Testis (tissue), 3 donors: ENCODE measurements around the gene MTMR3. TPM values are rescaled to one million over a fixed set of nuclear protein-coding genes. Genes with fewer than 3 reads are reported as not detected.

Source experiments
- DNase-seq: peaks from one replicate; pipeline ENCODE4 v3.0.0-alpha.2; 2019
- H3K27ac ChIP-seq, 2 donors: fragments of 200-600 bp; sonication (generic); one replicate each; pipeline ENCODE4 v1.5.1; 2019
- H3K27me3 ChIP-seq: fragments of 200-600 bp; sonication (generic); one replicate; pipeline ENCODE4 v1.5.1; 2019
- H3K36me3 ChIP-seq: fragments of 200-600 bp; sonication (generic); one replicate; pipeline ENCODE4 v1.5.1; 2017; ENCODE audit warnings: low read depth; ENCODE audit errors: missing control alignments
- H3K4me1 ChIP-seq: fragments of 200-600 bp; sonication (generic); one replicate; pipeline ENCODE4 v1.5.1; 2019
- H3K4me3 ChIP-seq, 2 donors: fragments of 200-600 bp; sonication (generic); one replicate each; pipeline ENCODE4 v1.5.1; 2017 to 2019
- H3K9me3 ChIP-seq: fragments of 200-600 bp; sonication (generic); one replicate; pipeline ENCODE4 v1.5.1; 2017
- CTCF ChIP-seq, 3 experiments: fragments of 450-650 bp in 2 of 3; fragments of 200-600 bp in 1 of 3; sonication (generic) in 1 of 3; IDR thresholded peaks; one replicate each; pipeline ENCODE4 v1.5.1; 2016 to 2019; ENCODE audit warnings: antibody characterized with exemption in 3 of 3, mild to moderate bottlenecking in 2 of 3, moderate library complexity in 1 of 3
- POLR2A ChIP-seq: fragments of 450-650 bp; IDR thresholded peaks from one replicate; pipeline ENCODE4 v1.6.1; 2017; ENCODE audit warnings: antibody characterized with exemption, mild to moderate bottlenecking, moderate library complexity
- WGBS, 2 donors: methylation state at CpG; one replicate each; pipeline ENCODE4 v1.1.5; 2018; 5-methylcytosine and 5-hydroxymethylcytosine counted together
- intact Hi-C: fragments of 100-400 bp; cut with DNase I; formaldehyde crosslinking; loops from one replicate; pipeline ENCODE4 v1.15.1; 2023; ENCODE audit warnings: low total_unique reads
- polyA plus RNA-seq: library from polyadenylated mRNA; stranded (reverse); fragments of 350-450 nt; fragmentation: Illumina TruSeq; extraction: RNeasy Lipid Tissue Mini Kit (QIAGEN cat#74804); gene quantifications from one replicate; pipeline ENCODE4 v1.2.3, GENCODE V29; 2014; ENCODE audit warnings: low read depth, low replicate concordance; ENCODE audit not compliant: insufficient read depth
- total RNA-seq, 2 donors: library from RNA; depleted of rRNA; stranded (reverse); fragments of >200 nt; gene quantifications; one replicate each; pipeline ENCODE4 v1.2.3, GENCODE V29; 2016

MTMR3 gene
- total and polyA plus RNA-seq, 3 donors from 2014 or later = 75.2 to 137 (median 130) TPM

- H3K27me3 ChIP-seq = no peaks in the 10 kb centered on the region
- H3K4me1 ChIP-seq = peaks cover under 1% of the 10 kb centered on the region
- no peaks in the 10 kb centered on the region for H3K36me3 ChIP-seq
- DNase-seq = no peak
- intact Hi-C loops = no loop called here
- no peak for TF ChIP-seq POLR2A
- TF ChIP-seq CTCF (IDR thresholded peaks at IDR 0.05) = no peak
- no peak overlapping the region for H3K27ac ChIP-seq
- WGBS, 2 donors = 67 to 74% methylated on average over 2 of the region's 2 CpGs
- H3K9me3 ChIP-seq = no peaks in the 10 kb centered on the region
- no peak overlapping the region for H3K4me3 ChIP-seq
Observed at GRCh38 chr22:29842172-29842571, 40.8 kb upstream of the MTMR3 start.

GRCh38 chr22:29842740-29843139 lies 40.2 kb upstream of the MTMR3 start:
- intact Hi-C loops = no loop called here
- H3K4me3 ChIP-seq = no peak overlapping the region
- no peaks in the 10 kb centered on the region for H3K27me3 ChIP-seq
- DNase-seq = no peak
- H3K4me1 ChIP-seq = no peaks in the 10 kb centered on the region
- no peak overlapping the region for H3K27ac ChIP-seq
- H3K9me3 ChIP-seq = no peaks in the 10 kb centered on the region
- TF ChIP-seq CTCF (IDR thresholded peaks at IDR 0.05) (no peak), POLR2A (no peak)
- 76 to 81% methylated on average over 2 of the region's 2 CpGs for WGBS, 2 donors
- H3K36me3 ChIP-seq = no peaks in the 10 kb centered on the region

- no peaks in the 10 kb centered on the region for H3K27me3 ChIP-seq
- no peak overlapping the region for H3K27ac ChIP-seq
- no peaks in the 10 kb centered on the region for H3K9me3 ChIP-seq
- WGBS, 2 donors = 94 to 100% methylated on average over 2 of the region's 2 CpGs
- intact Hi-C loops = no loop called here
- DNase-seq = no peak
- no peaks in the 10 kb centered on the region for H3K4me1 ChIP-seq
- no peak for TF ChIP-seq CTCF (IDR thresholded peaks at IDR 0.05)
- no peak for TF ChIP-seq POLR2A
- no peak overlapping the region for H3K4me3 ChIP-seq
- H3K36me3 ChIP-seq = no peaks in the 10 kb centered on the region
Observed at GRCh38 chr22:29846290-29846689, 36.7 kb upstream of the MTMR3 start.

GRCh38 chr22:29848111-29848510 lies 34.9 kb upstream of the MTMR3 start:
- Histone ChIP-seq H3K36me3 (no peaks in the 10 kb centered on the region), H3K4me1 (no peaks in the 10 kb centered on the region), H3K27ac (no peak overlapping the region), H3K4me3 (no peak overlapping the region), H3K27me3 (no peaks in the 10 kb centered on the region), H3K9me3 (no peaks in the 10 kb centered on the region)
- intact Hi-C loops = no loop called here
- WGBS, 2 donors = 64 to 75% methylated on average over 3 of the region's 3 CpGs
- DNase-seq = no peak
- no peak for TF ChIP-seq POLR2A
- no peak for TF ChIP-seq CTCF (IDR thresholded peaks at IDR 0.05)

- H3K9me3 ChIP-seq = no peaks in the 10 kb centered on the region
- 82 to 86% methylated on average over 3 of the region's 3 CpGs for WGBS, 2 donors
- intact Hi-C loops = no loop called here
- no peaks in the 10 kb centered on the region for H3K36me3 ChIP-seq
- H3K4me1 ChIP-seq = no peaks in the 10 kb centered on the region
- no peak overlapping the region for H3K4me3 ChIP-seq
- DNase-seq = no peak
- no peaks in the 10 kb centered on the region for H3K27me3 ChIP-seq
- H3K27ac ChIP-seq = no peak overlapping the region
- TF ChIP-seq CTCF (IDR thresholded peaks at IDR 0.05) = no peak
- no peak for TF ChIP-seq POLR2A
Observed at GRCh38 chr22:29854432-29854831, 28.5 kb upstream of the MTMR3 start.
